ENCODE measurements around the gene CBX5.

CBX5 gene

GRCh38 chr12:54300732-54301427 lies 21.0 kb upstream of the CBX5 start, which contains the start of gene NFE2:
Gene NFE2, minus strand, starts transcription at chr12:54301015. Its CDS starts 5,767 bp downstream, at chr12:54295248.
- ATAC-seq (replicated peaks) (peak; percentile 15), DNase-seq (peak in 2 of 3 experiments; percentile 25 to 26)
- Mint-ChIP-seq H3K27me3 (peaks cover 37 to 47% of the 10 kb centered on the region in 2 donors), H3K27ac (no peak within 1 kb of the TSS), H3K9me3 (no peaks in the 10 kb centered on the region), H3K4me1 (ENCODE audit: low read depth in 2 of 2) (peaks cover 24 to 28% of the 10 kb centered on the region in 2 donors), H3K36me3 (ENCODE audit: insufficient read depth) (no peaks in the 10 kb centered on the region), H3K4me3 (peak within 1 kb of the TSS; percentile 54 to 59)

GRCh38 chr12:54300225-54300731 lies 20.4 kb upstream of the CBX5 start:
- H3K9me3 Mint-ChIP-seq: no peaks in the 10 kb centered on the region
- DNase-seq: no peak
- H3K27me3 Mint-ChIP-seq: peaks cover 37 to 47% of the 10 kb centered on the region in 2 donors
- no peaks in the 10 kb centered on the region for H3K36me3 Mint-ChIP-seq (ENCODE audit: insufficient read depth)
- peak overlapping the region; percentile 54 to 59 for H3K4me3 Mint-ChIP-seq
- H3K4me1 Mint-ChIP-seq (ENCODE audit: low read depth in 2 of 2): peaks cover 24 to 28% of the 10 kb centered on the region in 2 donors
- ATAC-seq (replicated peaks): no peak
- no peak overlapping the region for H3K27ac Mint-ChIP-seq

GRCh38 chr12:54299515-54300224 lies 19.7 kb upstream of the CBX5 start:
- no peaks in the 10 kb centered on the region for H3K9me3 Mint-ChIP-seq
- ATAC-seq (replicated peaks): no peak
- peaks cover 19 to 29% of the 10 kb centered on the region in 2 donors for H3K4me1 Mint-ChIP-seq (ENCODE audit: low read depth in 2 of 2)
- no peak for DNase-seq
- no peak overlapping the region for H3K4me3 Mint-ChIP-seq
- H3K27me3 Mint-ChIP-seq: peaks cover 37 to 47% of the 10 kb centered on the region in 2 donors
- no peaks in the 10 kb centered on the region for H3K36me3 Mint-ChIP-seq (ENCODE audit: insufficient read depth)
- no peak overlapping the region for H3K27ac Mint-ChIP-seq

- Mint-ChIP-seq H3K27me3 (peaks cover 37 to 47% of the 10 kb centered on the region in 2 donors), H3K4me3 (no peak overlapping the region), H3K9me3 (no peaks in the 10 kb centered on the region), H3K27ac (no peak overlapping the region), H3K36me3 (ENCODE audit: insufficient read depth) (no peaks in the 10 kb centered on the region), H3K4me1 (ENCODE audit: low read depth in 2 of 2) (peaks cover 12 to 21% of the 10 kb centered on the region in 2 donors)
- no peak for ATAC-seq (replicated peaks)
- no peak for DNase-seq
Observed at GRCh38 chr12:54298904-54299303, 19.0 kb upstream of the CBX5 start.

- ATAC-seq (replicated peaks) (no peak), DNase-seq (no peak)
- Mint-ChIP-seq H3K27me3 (peaks cover 27 to 35% of the 10 kb centered on the region in 2 donors), H3K4me3 (peak overlapping the region in 1 of 2 donors; percentile 30), H3K27ac (no peak overlapping the region), H3K9me3 (no peaks in the 10 kb centered on the region), H3K4me1 (ENCODE audit: low read depth in 2 of 2) (peaks cover 4 to 17% of the 10 kb centered on the region in 2 donors), H3K36me3 (ENCODE audit: insufficient read depth) (no peaks in the 10 kb centered on the region)
Observed at GRCh38 chr12:54296393-54297099, 16.6 kb upstream of the CBX5 start.

- Mint-ChIP-seq H3K36me3 (ENCODE audit: insufficient read depth) (peaks cover 4% of the 10 kb centered on the region), H3K4me1 (ENCODE audit: low read depth in 2 of 2) (peaks cover 4 to 7% of the 10 kb centered on the region in 2 donors), H3K4me3 (no peak overlapping the region), H3K9me3 (no peaks in the 10 kb centered on the region), H3K27ac (peak overlapping the region in 1 of 2 donors; percentile 55), H3K27me3 (peaks cover 16 to 20% of the 10 kb centered on the region in 2 donors)
- no peak for ATAC-seq (replicated peaks)
- no peak for DNase-seq
Observed at GRCh38 chr12:54294953-54295566, 15.1 kb upstream of the CBX5 start.

GRCh38 chr12:54294152-54294952 lies 14.4 kb upstream of the CBX5 start:
- Mint-ChIP-seq H3K9me3 (no peaks in the 10 kb centered on the region), H3K36me3 (ENCODE audit: insufficient read depth) (peaks cover 10% of the 10 kb centered on the region), H3K27me3 (peaks cover 9 to 13% of the 10 kb centered on the region in 2 donors), H3K4me1 (ENCODE audit: low read depth in 2 of 2) (peaks cover 0 to 7% of the 10 kb centered on the region in 2 donors), H3K27ac (no peak overlapping the region), H3K4me3 (no peak overlapping the region)
- ATAC-seq (replicated peaks) (peak; percentile 82), DNase-seq (peak; percentile 49 to 51 (median 50))

- Mint-ChIP-seq H3K36me3 (ENCODE audit: insufficient read depth) (peaks cover 11% of the 10 kb centered on the region), H3K9me3 (no peaks in the 10 kb centered on the region), H3K27me3 (peaks cover 3 to 4% of the 10 kb centered on the region in 2 donors), H3K4me1 (ENCODE audit: low read depth in 2 of 2) (peaks cover 0 to 5% of the 10 kb centered on the region in 2 donors), H3K4me3 (no peak overlapping the region), H3K27ac (no peak overlapping the region)
- DNase-seq: no peak
- ATAC-seq (replicated peaks): no peak
Observed at GRCh38 chr12:54292931-54293241, 13.0 kb upstream of the CBX5 start.

GRCh38 chr12:54292083-54292930 lies 12.4 kb upstream of the CBX5 start:
- H3K4me1 Mint-ChIP-seq (ENCODE audit: low read depth in 2 of 2): peaks cover 1 to 4% of the 10 kb centered on the region in 2 donors
- H3K9me3 Mint-ChIP-seq: no peaks in the 10 kb centered on the region
- H3K27me3 Mint-ChIP-seq: no peaks in the 10 kb centered on the region
- H3K4me3 Mint-ChIP-seq: no peak overlapping the region
- ATAC-seq (replicated peaks) (no peak), DNase-seq (no peak)
- H3K36me3 Mint-ChIP-seq (ENCODE audit: insufficient read depth): peaks cover 11% of the 10 kb centered on the region
- H3K27ac Mint-ChIP-seq: no peak overlapping the region

GRCh38 chr12:54287261-54288157 lies 7.6 kb upstream of the CBX5 start:
- no peaks in the 10 kb centered on the region for H3K9me3 Mint-ChIP-seq

More at GRCh38 chr12:54287261-54288157, 7.6 kb upstream of the CBX5 start:
- no peaks in the 10 kb centered on the region for H3K27me3 Mint-ChIP-seq
- peaks cover 23 to 25% of the 10 kb centered on the region in 2 donors for H3K4me1 Mint-ChIP-seq (ENCODE audit: low read depth in 2 of 2)
- DNase-seq (no peak), ATAC-seq (replicated peaks) (no peak)
- H3K4me3 Mint-ChIP-seq: no peak overlapping the region
- peaks cover 11% of the 10 kb centered on the region for H3K36me3 Mint-ChIP-seq (ENCODE audit: insufficient read depth)
- H3K27ac Mint-ChIP-seq: peak overlapping the region; percentile 75 to 80
